Spleen (tissue), 7 donors: Measurements from ENCODE around the gene GPR107.

Experiments
- CTCF ChIP-seq, 11 experiments: fragments of 200-600 bp in 7 of 11; fragments of 450-650 bp in 4 of 11; sonication (generic) in 4 of 11; IDR thresholded peaks in 8 of 11; conservative IDR thresholded peaks in 3 of 11; 1 replicate in 7 of 11; 2 replicates in 4 of 11; pipeline versions ENCODE4 v1.4.0 to v1.8.0; 2016 to 2021; ENCODE audit warnings: antibody characterized with exemption in 11 of 11, inconsistent platforms in 4 of 11, mild to moderate bottlenecking in 1 of 11
- POLR2A ChIP-seq, 3 donors: fragments of 450-650 bp; IDR thresholded peaks; one replicate each; pipeline ENCODE4 v1.5.1; 2017; ENCODE audit warnings: antibody characterized with exemption in 3 of 3, mild to moderate bottlenecking in 1 of 3
- POLR2AphosphoS5 ChIP-seq, 3 donors: sonication (generic); formaldehyde crosslinking; IDR thresholded peaks; one replicate each; pipeline ENCODE4 v1.5.1; 2017; ENCODE audit warnings: antibody characterized with exemption in 3 of 3
- donor health status: DM: no; HTN: no; CAD: no; lungs with moderate emphysema.
- donor health status: DM: no; HTN: no; CAD: no.
- donor health status: DM: no; HTN: no; CAD: no.

- no peak for TF ChIP-seq POLR2A (IDR thresholded peaks at IDR 0.05)
- no peak for TF ChIP-seq CTCF (IDR thresholded peaks at IDR 0.05 in 8 of 11, conservative IDR thresholded peaks at IDR 0.05 in 3 of 11)
- TF ChIP-seq POLR2AphosphoS5 (IDR thresholded peaks at IDR 0.05), result no peak
Observed at GRCh38 chr9:130078547-130078946, 24.8 kb downstream of the GPR107 start.
